ENCODE results near the gene STAB2. TPM values are rescaled to one million over a fixed set of nuclear protein-coding genes. Genes with fewer than 3 reads are reported as not detected.

The STAB2 gene
- total RNA-seq: not detected

- POLR2A ChIA-PET: no interaction called here
- CTCF ChIA-PET: no interaction called here
These were observed at the start of gene STAB2 for GRCh38 chr12:103586791-103587370. Gene STAB2, plus strand, starts transcription at chr12:103587273. Its CDS starts 204 bp downstream, at chr12:103587477.

- ChIA-PET CTCF (no interaction called here), POLR2A (no interaction called here)
These were observed 48.7 kb upstream of the STAB2 start for GRCh38 chr12:103538397-103538796.

- CTCF ChIA-PET: no interaction called here
- POLR2A ChIA-PET: no interaction called here
These were observed 46.8 kb upstream of the STAB2 start for GRCh38 chr12:103540319-103540718.

GRCh38 chr12:103542078-103542477 is 45.0 kb upstream of the STAB2 start:
- CTCF ChIA-PET: no interaction called here
- POLR2A ChIA-PET: interaction anchor here (0.7 kb wide), 1 partner anchor 37 kb away, joined by 3 read pairs; no protein-coding TSS in a partner anchor

- POLR2A ChIA-PET: no interaction called here
- CTCF ChIA-PET: interaction anchor here (0.6 to 1.6 kb wide), 3 partner anchors 20 to 598 kb away, joined by 3 read pairs; no protein-coding TSS in a partner anchor
These were observed 40.1 kb upstream of the STAB2 start for GRCh38 chr12:103546959-103547358.

DNA sequence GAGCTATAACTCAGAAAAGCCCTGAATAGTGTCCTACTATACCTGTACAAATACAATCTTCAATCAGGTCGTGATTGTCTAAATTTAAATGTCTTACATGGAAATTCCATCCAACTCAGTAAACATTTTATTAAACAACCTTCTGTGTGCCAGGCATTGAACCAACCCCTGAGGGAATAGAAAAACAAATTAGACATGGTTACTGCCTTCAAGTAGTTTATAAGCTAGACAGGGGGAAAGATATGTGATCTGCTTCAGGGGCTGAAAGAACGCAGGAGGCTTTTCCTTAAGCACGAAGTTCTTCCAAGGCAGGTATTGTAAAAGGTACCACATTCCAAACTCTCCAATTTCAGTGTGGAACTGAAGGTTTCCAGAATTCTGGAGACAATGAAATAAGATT is 39.7 kb upstream of the STAB2 start:
- CTCF ChIA-PET: interaction anchor here (0.6 to 1.9 kb wide), 4 partner anchors 20 to 599 kb away, joined by 3 to 6 read pairs (median 3); partner anchors contain the start of gene C12orf42
- POLR2A ChIA-PET: no interaction called here

GRCh38 chr12:103547929-103548328 is 39.1 kb upstream of the STAB2 start:
- ChIA-PET POLR2A (no interaction called here), CTCF (interaction anchor here (0.9 to 1.9 kb wide), 4 partner anchors 11 to 587 kb away, joined by 3 to 6 read pairs (median 3); partner anchors contain the start of gene C12orf42)

DNA sequence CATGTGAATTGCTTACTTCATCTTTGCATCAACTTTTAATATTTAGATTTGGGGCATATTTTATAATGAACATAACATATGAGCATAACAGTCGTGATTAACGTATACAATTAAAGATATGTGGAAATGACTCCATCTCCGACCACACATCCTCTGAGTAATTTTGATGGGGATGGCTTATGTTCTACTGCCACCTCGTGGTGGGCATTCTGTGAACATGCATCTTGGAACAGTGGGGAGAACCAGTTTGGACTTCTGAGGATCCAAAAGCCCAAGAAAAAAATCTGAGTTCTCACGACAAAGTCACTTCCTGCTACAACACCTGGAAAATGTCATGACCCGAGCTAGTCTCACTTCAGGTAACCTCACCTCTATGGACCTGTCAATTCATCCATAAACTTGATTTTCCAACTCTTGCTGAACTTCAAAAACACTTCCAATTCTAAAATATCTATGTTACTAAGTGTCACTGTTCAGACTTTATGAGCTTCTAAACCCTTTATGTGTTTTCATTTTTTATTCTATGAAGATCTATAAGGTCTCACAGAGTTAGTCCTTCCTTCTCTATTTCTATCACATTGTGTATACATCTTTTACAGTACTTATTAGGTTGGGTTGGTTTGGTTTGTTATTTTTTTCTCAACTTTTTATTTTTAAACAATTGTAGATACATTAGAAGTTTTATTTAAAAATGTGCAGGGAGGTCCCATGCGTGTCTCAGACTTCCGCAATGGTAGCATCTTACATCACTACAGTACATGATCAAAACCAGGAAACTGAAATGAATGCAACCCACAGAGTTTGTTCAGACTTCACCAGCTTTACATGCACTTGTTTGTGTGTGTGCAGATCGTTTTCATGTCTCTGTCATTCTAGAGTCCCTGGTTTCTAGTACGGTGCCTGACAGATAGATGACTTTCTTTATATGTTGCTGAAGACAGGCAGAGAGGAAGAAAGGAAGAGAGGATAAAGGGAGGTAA is 38.2 kb upstream of the STAB2 start:
- ChIA-PET POLR2A (interaction anchor here (1.2 kb wide), 1 partner anchor 52 kb away, joined by 5 read pairs; no protein-coding TSS in a partner anchor), CTCF (interaction anchor here (0.9 to 1.9 kb wide), 6 partner anchors 12 to 666 kb away, joined by 3 to 6 read pairs (median 3); partner anchors contain the start of gene C12orf42)

DNA sequence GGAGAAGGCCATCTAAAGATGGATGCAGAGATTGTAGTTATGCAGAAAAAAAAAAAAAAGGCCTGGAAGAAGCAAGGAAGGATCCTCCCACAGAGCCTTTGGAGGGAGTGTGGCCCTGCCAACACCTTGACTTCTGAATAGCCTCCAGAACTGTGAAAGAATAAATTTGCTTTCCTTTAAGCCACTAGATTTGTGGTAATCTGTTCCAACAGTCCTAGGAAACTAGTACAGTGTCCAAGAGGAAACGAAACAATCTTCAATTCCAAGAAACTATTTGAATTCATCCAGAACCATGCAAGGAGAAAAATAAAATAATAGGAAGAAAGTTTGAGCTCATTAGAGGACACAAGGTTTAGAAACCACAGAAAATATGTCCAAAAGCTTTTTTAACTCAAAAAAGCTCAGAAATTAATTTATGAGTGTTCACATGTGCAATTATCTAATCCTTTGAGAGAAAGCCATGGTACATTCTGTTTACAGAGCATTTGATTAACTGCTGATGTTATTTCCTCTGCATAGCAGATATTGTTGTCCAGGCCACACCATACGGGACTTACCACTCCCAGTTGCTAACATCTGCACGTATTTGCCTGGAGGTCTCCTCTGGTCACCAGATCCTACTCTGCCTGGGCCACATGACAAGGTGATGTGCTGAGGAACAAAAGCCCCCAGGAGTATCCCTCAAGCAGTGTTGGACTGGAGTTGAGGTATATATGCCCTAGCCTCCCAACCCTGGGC is 30.0 kb upstream of the STAB2 start:
- ChIA-PET CTCF (no interaction called here), POLR2A (no interaction called here)

DNA sequence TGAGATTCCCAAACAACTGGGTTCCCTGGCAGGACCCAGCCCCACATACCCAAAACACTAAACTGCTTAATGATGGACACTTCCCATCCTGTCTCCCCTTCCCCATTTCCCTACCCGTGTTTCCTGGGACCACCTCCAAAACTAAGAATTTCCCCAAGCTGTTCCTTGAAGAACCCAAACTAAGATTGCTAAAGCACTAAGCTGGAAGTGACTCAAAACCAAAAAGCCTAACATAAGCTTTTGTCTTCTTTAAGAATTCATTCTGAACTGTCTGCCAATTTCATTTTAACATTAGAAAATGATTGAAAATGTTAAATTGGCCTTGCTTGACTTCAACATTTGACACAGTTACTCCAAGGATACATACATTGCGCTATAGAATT is 29.5 kb upstream of the STAB2 start:
- CTCF ChIA-PET: no interaction called here
- POLR2A ChIA-PET: no interaction called here

DNA sequence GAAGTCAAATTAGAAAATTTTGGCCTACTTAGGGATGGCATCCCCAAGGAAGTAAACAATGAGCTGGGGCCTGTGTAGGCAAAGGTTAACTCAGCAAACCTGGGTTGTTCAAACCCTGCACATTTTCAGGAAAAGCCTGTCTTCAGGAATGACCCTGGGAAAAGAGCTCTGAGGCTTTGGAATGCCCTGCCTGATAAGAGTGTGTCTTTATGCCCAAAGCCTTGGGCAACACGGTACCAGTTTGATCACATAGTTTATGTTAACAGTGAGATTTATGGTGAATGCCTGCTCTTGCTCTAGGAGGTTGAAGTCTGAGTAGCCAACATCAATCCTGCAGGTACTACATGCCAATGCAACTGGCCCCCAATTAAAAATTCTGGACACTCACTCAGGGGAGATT is 28.2 kb upstream of the STAB2 start:
- ChIA-PET POLR2A (no interaction called here), CTCF (no interaction called here)

DNA sequence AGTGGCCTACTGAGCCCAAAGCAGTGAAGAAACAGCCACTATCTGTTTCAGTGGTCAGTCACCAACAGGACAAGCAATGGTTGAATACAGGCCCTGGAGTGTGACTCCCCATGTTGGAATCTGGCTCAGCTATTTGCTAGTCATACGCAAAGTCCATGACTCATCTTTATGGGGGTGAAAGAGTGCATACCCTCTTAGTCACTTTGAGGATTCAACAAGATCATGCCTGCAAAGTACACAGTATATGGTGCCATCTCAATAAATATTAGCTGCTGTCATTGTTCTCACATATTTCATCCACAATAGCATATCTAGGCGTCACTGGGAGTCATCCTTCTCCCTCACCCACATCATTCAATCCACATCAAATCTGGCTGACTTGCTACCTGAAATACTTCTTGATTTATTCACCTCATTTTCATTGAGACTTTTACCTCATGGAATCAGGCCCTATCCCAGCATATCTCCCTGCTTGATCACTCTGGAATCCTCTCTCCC is 26.4 kb upstream of the STAB2 start:
- ChIA-PET POLR2A (no interaction called here), CTCF (no interaction called here)

DNA sequence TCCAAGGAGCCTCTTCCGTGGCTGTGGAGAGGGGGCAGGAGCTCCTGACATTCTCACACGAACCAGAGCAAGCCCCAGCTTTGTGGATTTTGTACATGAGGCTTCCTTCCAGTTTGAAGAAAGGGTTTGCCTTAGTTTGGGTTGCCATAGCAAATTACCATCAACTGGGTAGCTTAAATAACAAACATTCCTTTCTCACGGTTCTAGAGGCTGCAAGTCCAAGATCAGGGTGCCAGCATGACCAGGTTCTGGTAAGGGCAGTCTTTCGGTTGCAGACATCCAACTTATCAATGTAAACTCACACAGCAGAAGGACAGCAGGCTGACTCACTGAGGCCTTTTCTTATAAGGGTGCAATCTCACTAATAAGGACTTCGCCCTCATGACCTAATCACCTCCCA is 25.9 kb upstream of the STAB2 start:
- ChIA-PET CTCF (no interaction called here), POLR2A (no interaction called here)

DNA sequence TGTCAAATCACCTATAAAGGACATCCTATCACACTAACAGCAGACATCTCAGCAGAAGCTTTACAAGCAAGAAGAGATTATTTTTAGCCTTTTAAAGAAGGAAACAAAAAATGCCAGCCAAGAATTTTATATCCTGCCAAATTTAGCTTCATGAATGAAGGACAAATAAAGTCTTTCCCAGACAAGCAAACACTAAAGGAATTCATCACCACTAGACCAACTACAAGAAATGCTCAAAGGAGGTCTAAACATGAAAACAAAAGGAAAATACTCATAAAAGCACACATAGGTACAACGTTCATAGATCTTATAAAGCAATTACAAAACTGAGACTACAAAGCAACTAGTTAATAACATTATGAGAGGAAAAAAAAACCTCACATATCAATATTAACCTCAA is 20.7 kb upstream of the STAB2 start:
- POLR2A ChIA-PET: no interaction called here
- CTCF ChIA-PET: interaction anchor here (1.5 kb wide), 1 partner anchor 8 kb away, joined by 3 read pairs; no protein-coding TSS in a partner anchor

DNA sequence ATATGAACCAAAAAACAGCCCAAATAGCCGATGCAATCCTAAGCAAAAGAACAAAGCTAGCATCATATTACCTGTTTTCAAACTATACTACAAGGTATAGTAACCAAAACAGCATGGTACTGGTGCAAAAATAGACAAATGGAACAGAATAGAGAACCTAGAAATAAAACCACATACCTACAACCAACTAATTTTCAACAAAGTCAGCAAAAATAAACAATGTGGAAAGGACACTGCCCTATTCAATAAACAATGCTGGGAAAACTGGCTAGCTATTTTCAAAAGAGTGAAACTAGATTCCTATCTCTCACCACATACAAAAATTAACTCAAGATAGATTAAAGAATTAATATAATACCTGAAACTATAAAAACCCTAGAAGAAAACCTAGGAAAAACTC is 17.8 kb upstream of the STAB2 start:
- CTCF ChIA-PET: no interaction called here
- POLR2A ChIA-PET: no interaction called here

DNA sequence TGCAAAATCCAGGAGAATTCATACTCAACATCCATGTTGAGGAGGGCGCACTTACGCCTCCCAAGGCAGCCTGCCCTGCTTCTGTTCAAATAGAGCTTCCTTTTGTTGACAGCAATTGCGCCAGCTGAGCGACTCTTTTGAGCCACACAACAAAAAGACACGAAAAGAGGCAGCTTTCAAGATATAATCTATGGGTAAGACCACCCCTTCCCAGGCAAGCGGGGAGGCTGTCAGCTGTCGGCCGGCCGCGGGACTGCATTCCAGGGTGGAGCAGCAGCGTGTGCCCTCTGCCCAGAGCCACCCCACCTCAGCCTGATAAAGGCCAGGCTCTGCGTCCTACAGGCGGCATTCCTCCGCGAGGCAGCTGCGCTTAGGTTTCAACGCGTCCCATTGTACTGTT is 15.8 kb upstream of the STAB2 start:
- POLR2A ChIA-PET: no interaction called here

DNA sequence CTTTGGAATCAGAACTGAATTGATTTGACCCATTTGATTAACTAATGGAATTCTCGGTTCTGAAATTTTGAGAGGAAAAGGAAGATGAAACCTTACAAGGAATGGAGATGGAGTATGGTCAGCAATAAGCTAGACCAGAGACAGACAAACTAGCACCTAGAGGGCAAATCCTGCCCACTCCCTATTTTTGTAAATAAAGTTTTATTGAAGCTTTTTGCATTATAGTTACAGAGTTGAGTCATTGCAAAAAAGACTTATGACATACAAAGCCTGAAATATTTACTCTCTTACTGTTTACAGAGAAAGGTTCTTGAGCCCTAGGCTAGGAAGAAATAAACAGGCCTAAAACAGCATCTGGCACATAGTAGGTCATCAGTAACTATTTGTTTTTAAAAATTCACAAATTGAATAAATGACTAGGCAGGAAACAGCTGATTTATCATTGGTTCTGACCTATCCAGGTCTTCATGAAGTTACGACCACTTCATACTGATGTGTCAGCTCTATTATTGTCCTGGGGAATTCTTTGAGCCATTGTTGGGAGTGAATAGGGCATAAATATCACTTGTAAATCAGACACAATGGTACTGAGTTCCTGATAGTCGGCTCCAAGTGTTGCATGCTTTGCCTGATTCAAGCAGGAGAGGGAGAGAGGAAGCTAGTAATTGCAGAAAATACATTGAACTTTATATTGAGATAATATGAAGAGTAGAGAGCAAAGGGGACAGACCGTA is 14.6 kb upstream of the STAB2 start:
- CTCF ChIA-PET: no interaction called here
- POLR2A ChIA-PET: no interaction called here

More for the DNA sequence above, 15.8 kb upstream of the STAB2 start:
- CTCF ChIA-PET: no interaction called here

GRCh38 chr12:103573185-103573584 is 13.9 kb upstream of the STAB2 start:
- ChIA-PET CTCF (no interaction called here), POLR2A (no interaction called here)

GRCh38 chr12:103578926-103579325 is 8.1 kb upstream of the STAB2 start:
- ChIA-PET CTCF (no interaction called here), POLR2A (interaction anchor here (0.6 kb wide), 1 partner anchor 36 kb away, joined by 3 read pairs; no protein-coding TSS in a partner anchor)

Data from activated CD8-positive, alpha-beta memory T cell treated with anti-CD3 and anti-CD28 coated beads for 36 hours (primary cell).